IMR-90 (cell line): ENCODE measurements around the gene SLC4A2. TPM values are rescaled to one million over a fixed set of nuclear protein-coding genes. Genes with fewer than 3 reads are reported as not detected.

ENCODE experiments used
- ATAC-seq: fragments of 200-7000 bp; cut with Tn5 transposase; 2 replicates; pipeline ENCODE4 v1.9.1; 2020; ENCODE audit warnings: low read depth, mild to moderate bottlenecking, moderate library complexity
- BruUV-seq: library from RNA; stranded (reverse); fragments of 400-500 nt; replicated peaks from 2 replicates; lab custom pipeline; 2021; lab: Mats Ljungman, UMichigan
- CTCF ChIA-PET: fragments of 300-600 bp; formaldehyde crosslinking; extraction: SDS; loops from one replicate; lab custom pipeline; 2021; ENCODE audit warnings: antibody characterized with exemption; lab: Yijun Ruan, JAX
- POLR2A ChIA-PET: fragments of 300-600 bp; sonication (Branson Sonifier 250); formaldehyde crosslinking; loops from one replicate; lab custom pipeline; 2022; ENCODE audit warnings: antibody characterized with exemption; ENCODE audit not compliant: unreplicated experiment; lab: Charles Lee
- DNase-seq: peaks from one replicate; pipeline ENCODE4 v3.0.0; 2013
- H2AFZ ChIP-seq: replicated peaks from 2 replicates; pipeline ENCODE3; 2013; ENCODE audit warnings: low read length, mild to moderate bottlenecking; ENCODE audit not compliant: poor library complexity
- H2AK5ac ChIP-seq: 2 replicates; pipeline ENCODE4 v1.6.1; 2013; ENCODE audit warnings: low read depth, low read length, inconsistent platforms
- H2AK9ac ChIP-seq: replicated peaks from 2 replicates; pipeline ENCODE3; 2013; ENCODE audit warnings: mild to moderate bottlenecking, low read depth, low read length, moderate library complexity; ENCODE audit not compliant: poor library complexity
- H2BK120ac ChIP-seq: 2 replicates; pipeline ENCODE4 v1.6.1; 2013; ENCODE audit warnings: low read depth, low read length, inconsistent platforms
- H2BK15ac ChIP-seq: 3 replicates; pipeline ENCODE4 v1.6.1; 2013; ENCODE audit warnings: low read depth, low read length, inconsistent platforms
- H2BK20ac ChIP-seq: 2 replicates; pipeline ENCODE4 v1.6.1; 2013; ENCODE audit warnings: low read depth, mild to moderate bottlenecking, inconsistent platforms, low read length, moderate library complexity
- H2BK5ac ChIP-seq: 2 replicates; pipeline ENCODE4 v1.6.1; 2013; ENCODE audit warnings: mild to moderate bottlenecking, low read depth, low read length, inconsistent platforms; ENCODE audit not compliant: poor library complexity, severe bottlenecking
- H3K14ac ChIP-seq: replicated peaks from 2 replicates; pipeline ENCODE4 v1.6.1; 2013; ENCODE audit warnings: low read depth, low read length, inconsistent platforms
- H3K18ac ChIP-seq: 2 replicates; pipeline ENCODE4 v1.6.1; 2013; ENCODE audit warnings: low read depth, low read length, control low read depth
- H3K23ac ChIP-seq: 2 replicates; pipeline ENCODE4 v1.6.1; 2013; ENCODE audit warnings: low read depth, low read length, inconsistent platforms
- H3K27ac ChIP-seq: 2 replicates; pipeline ENCODE4 v1.5.1; 2013; ENCODE audit warnings: mild to moderate bottlenecking, control low read depth, low read length; ENCODE audit not compliant: insufficient read depth
- H3K27me3 ChIP-seq: 2 replicates; pipeline ENCODE4 v1.6.1; 2013; ENCODE audit warnings: low read length; ENCODE audit not compliant: control insufficient read depth, insufficient read depth
- H3K36me3 ChIP-seq: 2 replicates; pipeline ENCODE4 v1.6.1; 2013; ENCODE audit warnings: low read length, mixed read lengths; ENCODE audit not compliant: control insufficient read depth, insufficient read depth
- H3K4ac ChIP-seq: 2 replicates; pipeline ENCODE4 v1.6.1; 2013; ENCODE audit warnings: low read depth, low read length, inconsistent platforms
- H3K4me1 ChIP-seq: 2 replicates; pipeline ENCODE4 v1.6.1; 2013; ENCODE audit warnings: low read length, mixed read lengths; ENCODE audit not compliant: control insufficient read depth, insufficient read depth
- H3K4me2 ChIP-seq: 2 replicates; pipeline ENCODE4 v1.6.1; 2013; ENCODE audit warnings: low read depth, mild to moderate bottlenecking, control low read depth, low read length, moderate library complexity
- H3K4me3 ChIP-seq: 2 replicates; pipeline ENCODE4 v1.5.1; 2013; ENCODE audit warnings: low read depth, mild to moderate bottlenecking, control low read depth, low read length, moderate library complexity; ENCODE audit not compliant: insufficient read depth
- H3K56ac ChIP-seq: 2 replicates; pipeline ENCODE4 v1.6.1; 2013; ENCODE audit warnings: low read length, inconsistent platforms; ENCODE audit not compliant: insufficient read depth; ENCODE audit errors: extremely low read depth
- H3K79me1 ChIP-seq, 2 experiments: 2 replicates each; pipeline ENCODE4 v1.6.1; 2013; ENCODE audit warnings: low read length in 2 of 2, inconsistent platforms in 1 of 2, low read depth in 1 of 2
- H3K9ac ChIP-seq: 2 replicates; pipeline ENCODE4 v1.6.1; 2013; ENCODE audit warnings: low read depth, low read length, control low read depth
- H3K9me1 ChIP-seq: 2 replicates; pipeline ENCODE4 v1.6.1; 2013; ENCODE audit warnings: low read length, inconsistent platforms; ENCODE audit not compliant: insufficient read depth
- H3K9me3 ChIP-seq: 2 replicates; pipeline ENCODE4 v1.6.1; 2013; ENCODE audit warnings: low read length; ENCODE audit not compliant: control insufficient read depth, insufficient read depth
- H4K20me1 ChIP-seq: 2 replicates; pipeline ENCODE4 v1.6.1; 2013; ENCODE audit warnings: low read length, inconsistent platforms; ENCODE audit not compliant: insufficient read depth
- H4K5ac ChIP-seq: 2 replicates; pipeline ENCODE4 v1.6.1; 2013; ENCODE audit warnings: mild to moderate bottlenecking, low read depth, low read length, control low read depth
- H4K8ac ChIP-seq, 2 experiments: 2 replicates each; pipeline ENCODE4 v1.6.1; 2013; ENCODE audit warnings: low read depth in 2 of 2, low read length in 2 of 2, control low read depth in 1 of 2, inconsistent platforms in 1 of 2
- H4K91ac ChIP-seq: 2 replicates; pipeline ENCODE4 v1.6.1; 2013; ENCODE audit warnings: low read depth, low read length, inconsistent platforms; ENCODE audit not compliant: insufficient read depth
- CEBPB ChIP-seq: IDR thresholded peaks from 2 replicates; pipeline ENCODE4 v1.6.1; 2012; ENCODE audit warnings: low read depth, low read length, improper control_type of control experiment
- ELK1 ChIP-seq: fragments of 150-350 bp; IDR thresholded peaks from 2 replicates; pipeline ENCODE4 v1.6.1; 2016; ENCODE audit warnings: low read depth, mild to moderate bottlenecking, low read length, moderate library complexity, borderline replicate concordance
- RAD21 ChIP-seq: IDR thresholded peaks from 2 replicates; pipeline ENCODE4 v1.6.1; 2012; ENCODE audit warnings: low read length, improper control_type of control experiment
- WGBS, 2 experiments: methylation state at CpG; one replicate each; pipeline versions ENCODE4 v1.1.5 to v1.1.7; 2013; ENCODE audit warnings: missing lambda C conversion rate in 2 of 2; ENCODE audit not compliant: insufficient read length in 1 of 2; ENCODE audit errors: extremely low coverage in 2 of 2; 5-methylcytosine and 5-hydroxymethylcytosine counted together
- dilution Hi-C: fragments of 300-500 bp; cut with HindIII; formaldehyde crosslinking; loops from one replicate; pipeline ENCODE4 v1.14.3; 2018; ENCODE audit warnings: low sequenced_read_pairs; ENCODE audit not compliant: unreplicated experiment
- in situ Hi-C: fragments of 300-500 bp; cut with MboI; formaldehyde crosslinking; loops from 3 replicates; pipeline ENCODE4 v1.14.3; 2019; ENCODE audit warnings: low sequenced_read_pairs, inconsistent platforms, mixed read lengths
- intact Hi-C: fragments of 100-400 bp; cut with micrococcal nuclease; formaldehyde crosslinking; loops from 2 replicates; pipeline ENCODE4 v1.10.0; 2022
- polyA plus RNA-seq, 3 experiments: library from polyadenylated mRNA; depleted of rRNA; stranded (reverse); fragments of >200 nt; gene quantifications; 2 replicates each; pipeline ENCODE4 v1.2.3, GENCODE V29; 2012; ENCODE audit warnings: low replicate concordance in 1 of 3
- total RNA-seq: library from RNA; depleted of rRNA; stranded (reverse); fragments of >200 nt; gene quantifications from 2 replicates; pipeline ENCODE4 v1.2.3, GENCODE V29; 2012

SLC4A2 gene
- total and polyA plus RNA-seq, 2 of the 4 experiments (the other 2 are of a cell fraction): 29.6 to 91.0 TPM

- no peak overlapping the region for H2AK5ac ChIP-seq
- H3K36me3 ChIP-seq: peaks cover 6% of the 10 kb centered on the region
- 86% methylated on average over 7 of the region's 23 CpGs; no CpG with 5 or more reads in 1 of the 2 experiments for WGBS, 2 experiments
- H3K27me3 ChIP-seq: no peaks in the 10 kb centered on the region
- no peak overlapping the region for H3K56ac ChIP-seq
- H2BK15ac ChIP-seq: no peak overlapping the region
- peaks cover 87% of the 10 kb centered on the region for H4K20me1 ChIP-seq
- intact Hi-C loops: no loop called here
- H3K4me2 ChIP-seq: no peak overlapping the region
- no peak for TF ChIP-seq ELK1
- TF ChIP-seq CEBPB: no peak
- no peak for TF ChIP-seq RAD21
- ChIA-PET CTCF (no interaction called here), POLR2A (no interaction called here)
- no peak overlapping the region for H3K18ac ChIP-seq
- no peak overlapping the region for H2BK20ac ChIP-seq
- 0 out of 2 replicates have a peak overlapping the region, but pooled peaks have one; percentile 19 for H3K4ac ChIP-seq
- peak; percentile 82 for ATAC-seq
- no peak overlapping the region for H3K14ac ChIP-seq
- H2AK9ac ChIP-seq: no peak overlapping the region
- H2BK120ac ChIP-seq: no peak overlapping the region
- no peaks in the 10 kb centered on the region for H3K9me3 ChIP-seq
- H4K91ac ChIP-seq: no peak overlapping the region
- BruUV-seq: TSS peak; percentile 14
- peak; percentile 89 for DNase-seq
- H4K8ac ChIP-seq: no peak overlapping the region
- dilution Hi-C loops: no loop called here
- no peak overlapping the region for H3K4me3 ChIP-seq
- H3K23ac ChIP-seq: no peak overlapping the region
- H2AFZ ChIP-seq: no peak overlapping the region
- no peak overlapping the region for H3K27ac ChIP-seq
- in situ Hi-C loops: loop anchor here (10.0 to 25.0 kb wide), 2 partner anchors 200 to 317 kb away; no protein-coding TSS in a partner anchor
- H3K9ac ChIP-seq: no peak overlapping the region
- H2BK5ac ChIP-seq: no peak overlapping the region
- H4K5ac ChIP-seq: no peak overlapping the region
- peaks cover 12% of the 10 kb centered on the region for H3K9me1 ChIP-seq
- peaks cover 11% of the 10 kb centered on the region for H3K4me1 ChIP-seq
- H3K79me1 ChIP-seq: peaks cover 38 to 94% of the 10 kb centered on the region in 2 experiments
Measured at GRCh38 chr7:151104411-151105235, 45.2 kb downstream of the SLC4A2 start.
